Suprapubic skin (tissue), 4 donors: Measurements from ENCODE around the gene IER3.

Experiments used
- CTCF ChIP-seq, 2 donors: fragments of 200-600 bp in 1 of 2; fragments of 450-650 bp in 1 of 2; sonication (generic) in 1 of 2; IDR thresholded peaks; one replicate each; pipeline ENCODE4 v1.5.1; 2016 to 2019; ENCODE audit warnings: antibody characterized with exemption in 2 of 2, mild to moderate bottlenecking in 1 of 2, moderate library complexity in 1 of 2
- POLR2A ChIP-seq, 2 donors: fragments of 450-650 bp; IDR thresholded peaks; one replicate each; pipeline ENCODE4 v1.6.1; 2017; ENCODE audit warnings: antibody characterized with exemption in 2 of 2, mild to moderate bottlenecking in 2 of 2, moderate library complexity in 2 of 2
- POLR2AphosphoS5 ChIP-seq, 3 donors: sonication (generic); formaldehyde crosslinking; IDR thresholded peaks; one replicate each; pipeline ENCODE4 v1.6.1; 2017; ENCODE audit warnings: antibody characterized with exemption in 3 of 3

DNA sequence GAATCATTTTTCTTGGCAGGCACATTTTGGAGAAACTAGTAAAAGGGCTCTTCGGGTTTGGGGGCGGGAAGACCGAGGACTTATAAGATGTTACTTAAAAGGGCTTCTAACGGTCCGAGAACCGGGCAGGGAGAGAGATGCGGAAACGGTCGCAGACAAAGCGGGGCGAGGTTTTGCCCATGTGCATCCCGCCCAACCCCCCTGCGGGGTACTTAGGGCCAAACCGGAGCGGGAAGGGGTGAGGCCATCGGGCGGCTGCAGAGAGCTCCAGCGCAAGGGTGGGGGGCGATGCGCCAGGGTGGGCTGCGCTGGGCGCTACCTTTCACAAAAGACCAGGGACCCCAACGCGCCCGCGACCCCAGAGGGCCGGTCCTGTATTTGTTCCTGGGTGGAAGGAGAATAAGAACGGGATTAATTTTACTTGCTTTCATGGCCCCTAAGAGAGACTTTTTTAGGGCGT is 23.6 kb downstream of the IER3 start:
- TF ChIP-seq CTCF (IDR thresholded peaks at IDR 0.05) (no peak), POLR2A (IDR thresholded peaks at IDR 0.05) (no peak), POLR2AphosphoS5 (IDR thresholded peaks at IDR 0.05) (peak in 1 of 3 donors; percentile 8)
